ENCODE measurements around the gene OR2M7. TPM values are rescaled to one million over a fixed set of nuclear protein-coding genes. Genes with fewer than 3 reads are reported as not detected.

OR2M7 gene
- total RNA-seq, 1 experiment from 2014 or later, result not detected

GRCh38 chr1:248372394-248372793 lies 48.0 kb upstream of the OR2M7 start:
- no peak overlapping the region for H3K23ac ChIP-seq (ENCODE audit: insufficient read length, low read depth, low read length)
- no peak overlapping the region for H4K8ac ChIP-seq (replicated peaks; ENCODE audit: insufficient read length, low read depth, low read length)
- H3K4me1 Mint-ChIP-seq, result no peaks in the 10 kb centered on the region
- H3K27me3 Mint-ChIP-seq (ENCODE audit: low read depth), result no peaks in the 10 kb centered on the region; the same call in 1 of the 2 replicates
- no peak overlapping the region for H4K5ac ChIP-seq (ENCODE audit: insufficient read length, low read depth, low read length)
- H2BK5ac ChIP-seq (ENCODE audit: insufficient read length, low read length), result no peak overlapping the region
- H3K9me3 ChIP-seq (ENCODE audit: control insufficient read depth, low read depth, low read length), result peaks cover 94% of the 10 kb centered on the region
- H3K27ac Mint-ChIP-seq, result no peak overlapping the region
- H4K91ac ChIP-seq (ENCODE audit: insufficient read length, low read depth, low read length), result no peak overlapping the region
- no peaks in the 10 kb centered on the region for H3K79me1 ChIP-seq (ENCODE audit: insufficient read depth, low read depth, low read length, poor library complexity, severe bottlenecking)
- H3K4me1 ChIP-seq (ENCODE audit: insufficient read depth, low read length), result no peaks in the 10 kb centered on the region
- no peak overlapping the region for H2AFZ ChIP-seq (ENCODE audit: low read length)
- DNase-seq, result no peak
- H3K14ac ChIP-seq (ENCODE audit: insufficient read depth, low read length), result no peak overlapping the region
- H3K9me3 Mint-ChIP-seq, result peaks cover 92 to 98% of the 10 kb centered on the region in 2 experiments
- no peaks in the 10 kb centered on the region for H3K23me2 ChIP-seq (ENCODE audit: insufficient read length, low read depth, low read length, poor library complexity, severe bottlenecking)
- H2BK12ac ChIP-seq (ENCODE audit: insufficient read length, low read depth, low read length), result no peak overlapping the region
- no peaks in the 10 kb centered on the region for H3K27me3 ChIP-seq (ENCODE audit: insufficient read depth, low read length)
- no peaks in the 10 kb centered on the region for H4K20me1 ChIP-seq (ENCODE audit: control insufficient read depth, insufficient read depth, insufficient read length)
- no peak overlapping the region for H3K9ac ChIP-seq (ENCODE audit: extremely low read depth, insufficient read length, low read length)
- H3K18ac ChIP-seq (ENCODE audit: insufficient read length, low read depth, low read length), result no peak overlapping the region
- H3K79me2 ChIP-seq (ENCODE audit: insufficient read depth, low read length), result no peaks in the 10 kb centered on the region
- WGBS (ENCODE audit: extremely low coverage, insufficient read length, low lambda C conversion rate), result no CpG with 5 or more reads among the region's 5 CpGs
- H3K36me3 Mint-ChIP-seq (ENCODE audit: insufficient read depth in 1 of 3, low read depth in 3 of 3), result peaks cover 4 to 20% (median 18%) of the 10 kb centered on the region in 3 experiments; a peak in 6 of 7 replicates
- H2BK120ac ChIP-seq (ENCODE audit: low read depth, low read length, poor library complexity, severe bottlenecking), result no peak overlapping the region
- H3K56ac ChIP-seq (ENCODE audit: insufficient read length, low read depth, low read length), result no peak overlapping the region
- no peak overlapping the region for H3K4ac ChIP-seq (ENCODE audit: low read depth, low read length)
- H3K4me3 Mint-ChIP-seq, result no peak overlapping the region
- H2BK15ac ChIP-seq (ENCODE audit: low read depth, low read length), result no peak overlapping the region
- H2BK20ac ChIP-seq (ENCODE audit: low read depth, low read length, poor library complexity, severe bottlenecking), result no peak overlapping the region
- no peak overlapping the region for H3K27ac ChIP-seq (ENCODE audit: insufficient read length, low read depth, low read length)
- TF ChIP-seq, protein P1, sequence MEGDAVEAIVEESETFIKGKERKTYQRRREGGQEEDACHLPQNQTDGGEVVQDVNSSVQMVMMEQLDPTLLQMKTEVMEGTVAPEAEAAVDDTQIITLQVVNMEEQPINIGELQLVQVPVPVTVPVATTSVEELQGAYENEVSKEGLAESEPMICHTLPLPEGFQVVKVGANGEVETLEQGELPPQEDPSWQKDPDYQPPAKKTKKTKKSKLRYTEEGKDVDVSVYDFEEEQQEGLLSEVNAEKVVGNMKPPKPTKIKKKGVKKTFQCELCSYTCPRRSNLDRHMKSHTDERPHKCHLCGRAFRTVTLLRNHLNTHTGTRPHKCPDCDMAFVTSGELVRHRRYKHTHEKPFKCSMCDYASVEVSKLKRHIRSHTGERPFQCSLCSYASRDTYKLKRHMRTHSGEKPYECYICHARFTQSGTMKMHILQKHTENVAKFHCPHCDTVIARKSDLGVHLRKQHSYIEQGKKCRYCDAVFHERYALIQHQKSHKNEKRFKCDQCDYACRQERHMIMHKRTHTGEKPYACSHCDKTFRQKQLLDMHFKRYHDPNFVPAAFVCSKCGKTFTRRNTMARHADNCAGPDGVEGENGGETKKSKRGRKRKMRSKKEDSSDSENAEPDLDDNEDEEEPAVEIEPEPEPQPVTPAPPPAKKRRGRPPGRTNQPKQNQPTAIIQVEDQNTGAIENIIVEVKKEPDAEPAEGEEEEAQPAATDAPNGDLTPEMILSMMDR (conservative IDR thresholded peaks at IDR 0.05), result no peak
- H2AK5ac ChIP-seq (ENCODE audit: insufficient read length, low read length), result no peak overlapping the region
- H3T11ph ChIP-seq (ENCODE audit: low read length), result no peak overlapping the region
- no peak overlapping the region for H3K4me2 ChIP-seq (ENCODE audit: insufficient read depth, insufficient read length, low read length)
